WTC11 (cell line): Measurements from ENCODE around the gene RAPGEF1. TPM values are rescaled to one million over a fixed set of nuclear protein-coding genes. Genes with fewer than 3 reads are reported as not detected.

Experiments used
- ATAC-seq: fragments of 200-7000 bp; cut with Tn5 transposase; 2 replicates; pipeline ENCODE4 v1.10.0; 2021; ENCODE audit warnings: mild to moderate bottlenecking, moderate library complexity
- CTCF ChIA-PET: fragments of 300-600 bp; sonication (Branson Sonifier 250); formaldehyde crosslinking; loops from one replicate; lab custom pipeline; 2021; ENCODE audit warnings: antibody characterized with exemption; lab: Charles Lee
- POLR2A ChIA-PET: fragments of 350-600 bp; sonication (Branson Sonifier 250); formaldehyde crosslinking; loops from one replicate; lab custom pipeline; 2021; ENCODE audit warnings: antibody characterized with exemption; lab: Charles Lee
- DNase-seq: peaks from one replicate; pipeline ENCODE4 v3.0.0; 2021; ENCODE audit warnings: low spot score
- H3K27ac Mint-ChIP-seq: 2 replicates; pipeline ENCODE4 v1.8.0; 2021; ENCODE audit warnings: mixed read lengths
- H3K27me3 Mint-ChIP-seq: 2 replicates; pipeline ENCODE4 v1.8.0; 2021; ENCODE audit warnings: low read depth, mild to moderate bottlenecking, moderate library complexity, mixed read lengths
- H3K36me3 Mint-ChIP-seq: 2 replicates; pipeline ENCODE4 v1.8.0; 2021; ENCODE audit warnings: mixed read lengths
- H3K4me1 Mint-ChIP-seq: 2 replicates; pipeline ENCODE4 v1.8.0; 2022; ENCODE audit warnings: mixed read lengths
- H3K4me3 Mint-ChIP-seq: 2 replicates; pipeline ENCODE4 v1.8.0; 2021; ENCODE audit warnings: mild to moderate bottlenecking, moderate library complexity, mixed read lengths
- H3K9me3 Mint-ChIP-seq: 2 replicates; pipeline ENCODE4 v1.8.0; 2021; ENCODE audit warnings: mixed read lengths
- CREB1 ChIP-seq: sonication (generic); formaldehyde crosslinking; IDR thresholded peaks from 2 replicates; pipeline ENCODE4 v1.8.0; 2023; ENCODE audit warnings: mild to moderate bottlenecking, missing genetic modification reagents
- GRHL2 ChIP-seq: fragments of 250-450 bp; sonication (Bioruptor Pico); IDR thresholded peaks from 2 replicates; pipeline ENCODE4 v1.8.0; 2022; ENCODE audit warnings: mild to moderate bottlenecking, moderate library complexity; ENCODE audit not compliant: insufficient replicate concordance, severe bottlenecking
- MXD4 ChIP-seq: fragments of 250-450 bp; sonication (Bioruptor Pico); IDR thresholded peaks from 2 replicates; pipeline ENCODE4 v1.8.0; 2021; ENCODE audit warnings: mild to moderate bottlenecking, moderate library complexity, borderline replicate concordance
- MYBL2 ChIP-seq: sonication (generic); formaldehyde crosslinking; IDR thresholded peaks from 2 replicates; pipeline ENCODE4 v1.8.1; 2023; ENCODE audit warnings: mild to moderate bottlenecking, moderate library complexity, missing genetic modification reagents
- NR1H2 ChIP-seq: sonication (generic); formaldehyde crosslinking; IDR thresholded peaks from 2 replicates; pipeline ENCODE4 v1.9.0; 2021; ENCODE audit warnings: mild to moderate bottlenecking, moderate library complexity, missing genetic modification reagents
- SP1 ChIP-seq: sonication (generic); formaldehyde crosslinking; conservative IDR thresholded peaks from 2 replicates; pipeline ENCODE4 v1.8.1; 2022; ENCODE audit warnings: missing genetic modification reagents
- TEAD1 ChIP-seq: sonication (generic); formaldehyde crosslinking; IDR thresholded peaks from 2 replicates; pipeline ENCODE4 v1.8.0; 2022; ENCODE audit warnings: mild to moderate bottlenecking, missing genetic modification reagents
- ZBTB21 ChIP-seq: sonication (generic); formaldehyde crosslinking; IDR thresholded peaks from 2 replicates; pipeline ENCODE4 v1.8.1; 2023; ENCODE audit warnings: mild to moderate bottlenecking, missing genetic modification reagents, borderline replicate concordance
- ZNF219 ChIP-seq: sonication (generic); formaldehyde crosslinking; IDR thresholded peaks from 2 replicates; pipeline ENCODE4 v1.8.0; 2023; ENCODE audit warnings: missing genetic modification reagents, mild to moderate bottlenecking, borderline replicate concordance
- ZNF317 ChIP-seq: sonication (generic); formaldehyde crosslinking; IDR thresholded peaks from 2 replicates; pipeline ENCODE4 v1.8.1; 2023; ENCODE audit warnings: low read depth, mild to moderate bottlenecking, moderate library complexity, missing genetic modification reagents, borderline replicate concordance
- ZNF416 ChIP-seq: fragments of 250-450 bp; sonication (Bioruptor Pico); IDR thresholded peaks from 2 replicates; pipeline ENCODE4 v1.9.0; 2021; ENCODE audit warnings: mild to moderate bottlenecking, inconsistent platforms
- total RNA-seq: library from RNA; stranded (reverse); gene quantifications from 3 replicates; pipeline ENCODE4 v1.2.3, GENCODE V29; 2021
- TF ChIP-seq, protein P1 (sequence below): sonication (generic); formaldehyde crosslinking; IDR thresholded peaks from 2 replicates; pipeline ENCODE4 v1.8.1; 2022; ENCODE audit warnings: missing genetic modification reagents, borderline replicate concordance
- TF ChIP-seq, protein P2 (sequence below): sonication (generic); formaldehyde crosslinking; IDR thresholded peaks from 2 replicates; pipeline ENCODE4 v1.8.0; 2022; ENCODE audit warnings: mild to moderate bottlenecking, missing genetic modification reagents
- TF ChIP-seq, protein P3 (sequence below): sonication (generic); formaldehyde crosslinking; conservative IDR thresholded peaks from 2 replicates; pipeline ENCODE4 v1.8.1; 2023; ENCODE audit warnings: mild to moderate bottlenecking, low read depth, missing genetic modification reagents, moderate library complexity
- TF ChIP-seq, protein P4 (sequence below): fragments of 250-450 bp; sonication (Bioruptor Pico); conservative IDR thresholded peaks from 2 replicates; pipeline ENCODE4 v1.9.0; 2021; ENCODE audit warnings: mild to moderate bottlenecking
- TF ChIP-seq, protein P5 (sequence below): sonication (generic); formaldehyde crosslinking; IDR thresholded peaks from 2 replicates; pipeline ENCODE4 v1.8.0; 2022; ENCODE audit warnings: mild to moderate bottlenecking, missing genetic modification reagents
- TF ChIP-seq, protein P6 (sequence below): sonication (generic); formaldehyde crosslinking; IDR thresholded peaks from 2 replicates; pipeline ENCODE4 v1.8.1; 2022; ENCODE audit warnings: mild to moderate bottlenecking, moderate library complexity, missing genetic modification reagents
- TF ChIP-seq, protein P7 (sequence below): fragments of 250-450 bp; sonication (Bioruptor Pico); IDR thresholded peaks from 2 replicates; pipeline ENCODE4 v1.8.0; 2021; ENCODE audit warnings: mild to moderate bottlenecking

RAPGEF1 gene
- total RNA-seq, 1 experiment from 2014 or later, result 66.2 TPM

DNA sequence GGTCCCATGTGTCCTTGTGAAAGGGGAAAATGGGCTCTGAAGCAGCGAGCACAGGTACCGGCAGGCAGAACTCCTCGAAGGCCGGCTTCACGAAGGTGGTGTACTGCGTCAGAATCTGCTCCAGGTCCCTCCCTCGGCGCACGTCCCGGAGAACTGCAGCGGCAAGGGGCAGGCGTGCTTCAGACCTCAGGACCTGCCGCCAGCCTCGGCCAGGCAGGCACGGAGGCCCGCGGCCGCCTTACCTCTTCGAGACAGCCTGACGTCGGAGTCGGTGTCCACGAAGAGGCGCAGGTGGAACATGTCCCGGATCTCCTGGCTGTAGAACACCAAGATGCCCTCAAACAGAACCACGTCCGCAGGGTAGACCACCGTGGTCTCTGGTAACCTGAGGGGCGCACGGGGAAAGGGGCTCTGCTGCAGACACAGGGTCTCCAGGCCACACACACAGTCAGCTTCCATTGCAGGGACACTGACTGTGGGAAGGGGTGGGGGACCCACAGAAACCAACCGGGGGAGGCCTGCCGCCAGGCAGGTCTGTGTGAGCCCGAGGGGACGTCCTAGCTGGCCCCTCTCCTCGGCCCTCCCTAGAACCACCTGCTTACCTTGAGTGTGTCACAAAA lies 210.9 kb downstream of the RAPGEF1 start:
- H3K9me3 Mint-ChIP-seq, result no peaks in the 10 kb centered on the region
- POLR2A ChIA-PET, result no interaction called here
- TF ChIP-seq, protein P1, sequence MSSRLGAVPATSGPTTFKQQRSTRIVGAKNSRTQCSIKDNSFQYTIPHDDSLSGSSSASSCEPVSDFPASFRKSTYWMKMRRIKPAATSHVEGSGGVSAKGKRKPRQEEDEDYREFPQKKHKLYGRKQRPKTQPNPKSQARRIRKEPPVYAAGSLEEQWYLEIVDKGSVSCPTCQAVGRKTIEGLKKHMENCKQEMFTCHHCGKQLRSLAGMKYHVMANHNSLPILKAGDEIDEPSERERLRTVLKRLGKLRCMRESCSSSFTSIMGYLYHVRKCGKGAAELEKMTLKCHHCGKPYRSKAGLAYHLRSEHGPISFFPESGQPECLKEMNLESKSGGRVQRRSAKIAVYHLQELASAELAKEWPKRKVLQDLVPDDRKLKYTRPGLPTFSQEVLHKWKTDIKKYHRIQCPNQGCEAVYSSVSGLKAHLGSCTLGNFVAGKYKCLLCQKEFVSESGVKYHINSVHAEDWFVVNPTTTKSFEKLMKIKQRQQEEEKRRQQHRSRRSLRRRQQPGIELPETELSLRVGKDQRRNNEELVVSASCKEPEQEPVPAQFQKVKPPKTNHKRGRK, result no peak
- TF ChIP-seq, protein P2, sequence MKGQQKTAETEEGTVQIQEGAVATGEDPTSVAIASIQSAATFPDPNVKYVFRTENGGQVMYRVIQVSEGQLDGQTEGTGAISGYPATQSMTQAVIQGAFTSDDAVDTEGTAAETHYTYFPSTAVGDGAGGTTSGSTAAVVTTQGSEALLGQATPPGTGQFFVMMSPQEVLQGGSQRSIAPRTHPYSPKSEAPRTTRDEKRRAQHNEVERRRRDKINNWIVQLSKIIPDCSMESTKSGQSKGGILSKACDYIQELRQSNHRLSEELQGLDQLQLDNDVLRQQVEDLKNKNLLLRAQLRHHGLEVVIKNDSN (CRISPR knock-in tag), result no peak
- TF ChIP-seq ZNF317 (CRISPR knock-in tag), result no peak
- TF ChIP-seq ZNF219, result no peak
- TF ChIP-seq TEAD1, result no peak
- TF ChIP-seq, protein P3, sequence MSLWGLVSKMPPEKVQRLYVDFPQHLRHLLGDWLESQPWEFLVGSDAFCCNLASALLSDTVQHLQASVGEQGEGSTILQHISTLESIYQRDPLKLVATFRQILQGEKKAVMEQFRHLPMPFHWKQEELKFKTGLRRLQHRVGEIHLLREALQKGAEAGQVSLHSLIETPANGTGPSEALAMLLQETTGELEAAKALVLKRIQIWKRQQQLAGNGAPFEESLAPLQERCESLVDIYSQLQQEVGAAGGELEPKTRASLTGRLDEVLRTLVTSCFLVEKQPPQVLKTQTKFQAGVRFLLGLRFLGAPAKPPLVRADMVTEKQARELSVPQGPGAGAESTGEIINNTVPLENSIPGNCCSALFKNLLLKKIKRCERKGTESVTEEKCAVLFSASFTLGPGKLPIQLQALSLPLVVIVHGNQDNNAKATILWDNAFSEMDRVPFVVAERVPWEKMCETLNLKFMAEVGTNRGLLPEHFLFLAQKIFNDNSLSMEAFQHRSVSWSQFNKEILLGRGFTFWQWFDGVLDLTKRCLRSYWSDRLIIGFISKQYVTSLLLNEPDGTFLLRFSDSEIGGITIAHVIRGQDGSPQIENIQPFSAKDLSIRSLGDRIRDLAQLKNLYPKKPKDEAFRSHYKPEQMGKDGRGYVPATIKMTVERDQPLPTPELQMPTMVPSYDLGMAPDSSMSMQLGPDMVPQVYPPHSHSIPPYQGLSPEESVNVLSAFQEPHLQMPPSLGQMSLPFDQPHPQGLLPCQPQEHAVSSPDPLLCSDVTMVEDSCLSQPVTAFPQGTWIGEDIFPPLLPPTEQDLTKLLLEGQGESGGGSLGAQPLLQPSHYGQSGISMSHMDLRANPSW (CRISPR knock-in tag), result no peak
- TF ChIP-seq, protein P4, sequence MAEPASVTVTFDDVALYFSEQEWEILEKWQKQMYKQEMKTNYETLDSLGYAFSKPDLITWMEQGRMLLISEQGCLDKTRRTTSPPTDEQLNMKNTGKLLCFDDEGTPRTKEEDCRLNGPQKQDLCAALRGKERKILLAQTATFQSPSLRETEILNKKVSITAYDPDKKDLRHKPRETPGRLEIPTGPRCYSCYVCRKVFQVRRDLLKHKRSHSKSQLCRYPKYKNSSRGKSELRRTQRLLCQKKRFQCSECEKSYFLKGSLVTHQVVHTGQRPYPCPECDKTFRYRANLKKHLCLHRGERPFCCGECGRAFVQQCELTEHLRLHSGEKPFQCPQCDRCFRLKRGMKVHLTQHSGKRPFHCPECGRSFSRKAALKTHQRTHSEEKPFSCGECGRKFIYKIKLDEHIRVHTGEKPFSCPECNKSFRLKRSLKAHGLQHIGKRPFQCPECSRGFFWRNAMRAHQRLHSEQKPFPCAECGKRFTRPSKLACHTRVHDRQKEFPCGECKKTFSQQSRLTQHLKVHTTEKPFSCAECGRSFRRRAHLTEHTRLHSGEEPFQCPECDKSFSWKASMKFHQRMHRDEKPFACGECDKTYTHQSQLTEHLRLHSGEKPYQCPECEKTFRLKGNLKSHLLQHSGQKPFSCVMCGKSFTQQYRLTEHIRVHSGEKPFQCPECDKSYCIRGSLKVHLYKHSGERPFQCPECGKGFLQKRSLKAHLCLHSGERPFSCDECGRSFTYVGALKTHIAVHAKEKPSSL, result no peak
- TF ChIP-seq, protein P5, sequence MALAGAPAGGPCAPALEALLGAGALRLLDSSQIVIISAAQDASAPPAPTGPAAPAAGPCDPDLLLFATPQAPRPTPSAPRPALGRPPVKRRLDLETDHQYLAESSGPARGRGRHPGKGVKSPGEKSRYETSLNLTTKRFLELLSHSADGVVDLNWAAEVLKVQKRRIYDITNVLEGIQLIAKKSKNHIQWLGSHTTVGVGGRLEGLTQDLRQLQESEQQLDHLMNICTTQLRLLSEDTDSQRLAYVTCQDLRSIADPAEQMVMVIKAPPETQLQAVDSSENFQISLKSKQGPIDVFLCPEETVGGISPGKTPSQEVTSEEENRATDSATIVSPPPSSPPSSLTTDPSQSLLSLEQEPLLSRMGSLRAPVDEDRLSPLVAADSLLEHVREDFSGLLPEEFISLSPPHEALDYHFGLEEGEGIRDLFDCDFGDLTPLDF, result no peak
- TF ChIP-seq MYBL2 (CRISPR knock-in tag), result no peak
- TF ChIP-seq, protein P6, sequence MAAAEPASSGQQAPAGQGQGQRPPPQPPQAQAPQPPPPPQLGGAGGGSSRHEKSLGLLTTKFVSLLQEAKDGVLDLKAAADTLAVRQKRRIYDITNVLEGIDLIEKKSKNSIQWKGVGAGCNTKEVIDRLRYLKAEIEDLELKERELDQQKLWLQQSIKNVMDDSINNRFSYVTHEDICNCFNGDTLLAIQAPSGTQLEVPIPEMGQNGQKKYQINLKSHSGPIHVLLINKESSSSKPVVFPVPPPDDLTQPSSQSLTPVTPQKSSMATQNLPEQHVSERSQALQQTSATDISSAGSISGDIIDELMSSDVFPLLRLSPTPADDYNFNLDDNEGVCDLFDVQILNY (CRISPR knock-in tag), result no peak
- TF ChIP-seq, protein P7, sequence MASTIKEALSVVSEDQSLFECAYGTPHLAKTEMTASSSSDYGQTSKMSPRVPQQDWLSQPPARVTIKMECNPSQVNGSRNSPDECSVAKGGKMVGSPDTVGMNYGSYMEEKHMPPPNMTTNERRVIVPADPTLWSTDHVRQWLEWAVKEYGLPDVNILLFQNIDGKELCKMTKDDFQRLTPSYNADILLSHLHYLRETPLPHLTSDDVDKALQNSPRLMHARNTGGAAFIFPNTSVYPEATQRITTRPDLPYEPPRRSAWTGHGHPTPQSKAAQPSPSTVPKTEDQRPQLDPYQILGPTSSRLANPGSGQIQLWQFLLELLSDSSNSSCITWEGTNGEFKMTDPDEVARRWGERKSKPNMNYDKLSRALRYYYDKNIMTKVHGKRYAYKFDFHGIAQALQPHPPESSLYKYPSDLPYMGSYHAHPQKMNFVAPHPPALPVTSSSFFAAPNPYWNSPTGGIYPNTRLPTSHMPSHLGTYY (CRISPR knock-in tag), result no peak
- TF ChIP-seq SP1 (CRISPR knock-in tag), result no peak
- peaks cover 42% of the 10 kb centered on the region for H3K36me3 Mint-ChIP-seq
- CTCF ChIA-PET, result no interaction called here
- H3K27me3 Mint-ChIP-seq, result peaks cover 3% of the 10 kb centered on the region
- no peak for DNase-seq
- ATAC-seq, result no peak
- H3K4me3 Mint-ChIP-seq, result peak overlapping the region; percentile 16; the same call in 1 of the 2 replicates
- peaks cover 6% of the 10 kb centered on the region; the same call in 1 of the 2 replicates for H3K4me1 Mint-ChIP-seq
- no peak overlapping the region for H3K27ac Mint-ChIP-seq

DNA sequence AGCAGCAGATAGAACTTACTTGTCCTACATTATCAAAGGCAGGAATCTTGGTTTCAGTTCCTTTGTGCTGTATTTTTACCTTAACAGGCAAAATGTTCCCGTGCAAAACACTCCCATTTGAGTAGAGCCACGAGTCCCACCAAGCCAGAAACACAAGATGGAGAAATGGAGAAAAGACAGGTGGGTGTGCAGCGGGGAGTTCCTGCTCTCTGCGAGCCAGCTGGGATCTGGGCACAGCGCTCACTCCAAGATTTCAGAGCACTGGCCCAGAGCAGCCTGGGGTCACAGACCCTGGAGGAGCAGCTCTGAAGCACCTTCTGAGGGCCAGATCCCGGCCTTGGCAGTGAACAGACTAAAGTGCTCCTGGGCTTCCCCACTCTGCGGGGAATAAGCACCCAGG lies 211.7 kb downstream of the RAPGEF1 start:
- ChIA-PET CTCF (no interaction called here), POLR2A (no interaction called here)
- DNase-seq (no peak), ATAC-seq (no peak)
- Mint-ChIP-seq H3K27me3 (peaks cover 3% of the 10 kb centered on the region), H3K4me3 (no peak overlapping the region), H3K4me1 (peaks cover 6% of the 10 kb centered on the region; the same call in 1 of the 2 replicates), H3K27ac (no peak overlapping the region), H3K36me3 (peaks cover 42% of the 10 kb centered on the region), H3K9me3 (no peaks in the 10 kb centered on the region)
- no peak for TF ChIP-seq MXD4 (CRISPR knock-in tag)
- TF ChIP-seq, protein P2 (CRISPR knock-in tag), result no peak
- no peak for TF ChIP-seq ZNF416 (CRISPR knock-in tag)
- no peak for TF ChIP-seq GRHL2 (CRISPR knock-in tag)
- TF ChIP-seq CREB1 (CRISPR knock-in tag), result no peak
- TF ChIP-seq NR1H2 (CRISPR knock-in tag), result no peak
- TF ChIP-seq ZBTB21 (CRISPR knock-in tag), result no peak
- TF ChIP-seq, protein P3 (CRISPR knock-in tag), result no peak
